Measurements from ENCODE around the gene UGT1A9.

- no peak for TF ChIP-seq ZBTB4 (CRISPR knock-in tag; IDR thresholded peaks at IDR 0.05)
- TF ChIP-seq CTCF (IDR thresholded peaks at IDR 0.05 in 2 of 3, conservative IDR thresholded peaks at IDR 0.05 in 1 of 3; ENCODE audit: control insufficient read depth in 2 of 3, extremely low read depth in 1 of 3, insufficient read depth in 1 of 3, low read depth in 3 of 3, low read length in 3 of 3): no peak
- TF ChIP-seq SMC3 (IDR thresholded peaks at IDR 0.05; ENCODE audit: borderline replicate concordance, low read length): no peak
- TF ChIP-seq CHD2 (IDR thresholded peaks at IDR 0.05; ENCODE audit: borderline replicate concordance, low read depth, low read length): no peak
- TF ChIP-seq BCLAF1 (IDR thresholded peaks at IDR 0.05): no peak
Measured at GRCh38 chr2:233708942-233709341, 37.2 kb downstream of the UGT1A9 start.
